ENCODE measurements around the gene SLC2A8.

GRCh38 chr9:127358770-127359169 lies 38.2 kb upstream of the SLC2A8 start:
- no peak for TF ChIP-seq CTCF (IDR thresholded peaks at IDR 0.05; ENCODE audit: low read length)
- no peak for TF ChIP-seq EZH2 (IDR thresholded peaks at IDR 0.05; ENCODE audit: borderline replicate concordance, low read length)
